Breast epithelium (tissue), 4 donors: ENCODE measurements around the gene MCAM. TPM values are rescaled to one million over a fixed set of nuclear protein-coding genes. Genes with fewer than 3 reads are reported as not detected.

Experiments used
- DNase-seq, 2 donors: peaks; one replicate each; pipeline ENCODE4 v3.0.0-alpha.2; 2019; ENCODE audit warnings: low spot score in 2 of 2
- H3K27ac ChIP-seq, 2 donors: fragments of 200-600 bp; sonication (generic) in 1 of 2; one replicate each; pipeline ENCODE4 v1.5.1; 2016 to 2019; ENCODE audit warnings: mild to moderate bottlenecking in 1 of 2
- H3K27me3 ChIP-seq, 2 donors: fragments of 200-600 bp; sonication (generic) in 1 of 2; one replicate each; pipeline versions ENCODE4 v1.5.1 to v1.6.0; 2017 to 2019; ENCODE audit warnings: control low read depth in 1 of 2, mild to moderate bottlenecking in 1 of 2
- H3K36me3 ChIP-seq: fragments of 200-600 bp; one replicate; pipeline ENCODE4 v1.5.1; 2019
- H3K4me1 ChIP-seq, 2 donors: fragments of 200-600 bp; sonication (generic); one replicate each; pipeline ENCODE4 v1.5.1; 2016 to 2019; ENCODE audit warnings: control low read depth in 1 of 2
- H3K4me3 ChIP-seq, 3 donors: fragments of 200-600 bp; sonication (generic); 1 replicate in 2 of 3; 2 replicates in 1 of 3; pipeline ENCODE4 v1.5.1; 2016 to 2019; ENCODE audit warnings: mild to moderate bottlenecking in 3 of 3, moderate library complexity in 2 of 3
- H3K9me3 ChIP-seq, 2 donors: fragments of 200-600 bp; sonication (generic) in 1 of 2; one replicate each; pipeline ENCODE4 v1.5.1; 2016 to 2019; ENCODE audit warnings: control low read depth in 1 of 2
- CTCF ChIP-seq, 3 donors: fragments of 450-650 bp; IDR thresholded peaks; one replicate each; pipeline ENCODE4 v1.5.1; 2016 to 2017; ENCODE audit warnings: antibody characterized with exemption in 3 of 3, mild to moderate bottlenecking in 3 of 3, moderate library complexity in 3 of 3
- POLR2A ChIP-seq: fragments of 450-650 bp; IDR thresholded peaks from one replicate; pipeline ENCODE4 v1.6.1; 2016; ENCODE audit warnings: antibody characterized with exemption, mild to moderate bottlenecking, moderate library complexity
- POLR2AphosphoS5 ChIP-seq, 3 donors: sonication (generic); formaldehyde crosslinking; IDR thresholded peaks; one replicate each; pipeline ENCODE4 v1.6.1; 2017; ENCODE audit warnings: antibody characterized with exemption in 3 of 3
- intact Hi-C: fragments of 100-400 bp; cut with DNase I; formaldehyde crosslinking; loops from one replicate; pipeline ENCODE4 v1.15.1; 2023; ENCODE audit warnings: low total_unique reads
- total RNA-seq, 3 donors: library from RNA; depleted of rRNA; stranded (reverse); fragments of >200 nt; gene quantifications; one replicate each; pipeline ENCODE4 v1.1.0, GENCODE V29; 2016

The MCAM gene
- total RNA-seq, 3 donors from 2014 or later, result 170 to 1,725 (median 408) TPM

DNA sequence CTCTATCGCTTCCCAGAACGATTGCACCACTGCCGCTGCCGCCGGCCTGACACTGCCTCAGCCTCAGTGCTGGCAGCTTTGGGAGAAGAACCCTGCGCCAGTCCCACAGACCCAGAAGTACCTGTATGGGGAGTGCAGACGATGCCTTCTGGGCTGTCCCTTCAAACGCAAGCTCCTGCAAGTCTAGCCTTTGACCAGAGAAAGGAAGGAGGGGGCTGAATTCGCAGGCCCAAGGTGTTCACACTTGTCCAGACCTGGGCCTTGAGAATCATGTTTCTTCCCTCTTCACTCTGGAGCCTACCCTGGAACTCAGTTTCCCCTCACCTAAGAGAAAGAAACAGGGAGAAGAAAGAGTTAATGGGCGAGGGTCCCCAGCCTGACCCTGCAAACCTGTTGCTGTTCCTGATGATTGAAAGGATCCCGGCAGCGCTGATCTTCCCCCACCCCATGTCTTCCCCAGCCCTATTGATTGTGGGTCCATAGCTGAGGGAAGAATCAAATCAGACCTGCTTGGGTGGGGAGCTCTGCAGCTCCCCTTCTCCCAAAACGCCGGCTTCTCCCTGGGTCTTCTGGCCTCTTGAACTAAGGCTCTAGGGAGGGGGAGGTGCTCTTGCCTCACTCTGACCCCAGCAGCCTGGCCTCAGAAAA lies 786 bp upstream of the MCAM start:
- TF ChIP-seq POLR2AphosphoS5 (IDR thresholded peaks at IDR 0.05) (peak in 2 of 3 donors; percentile 14 to 29), POLR2A (no peak), CTCF (IDR thresholded peaks at IDR 0.05) (no peak)

GRCh38 chr11:119316016-119316728 lies 758 bp downstream of the MCAM start:
- Histone ChIP-seq H3K4me1 (peaks cover 5 to 12% of the 10 kb centered on the region in 2 donors), H3K36me3 (no peaks in the 10 kb centered on the region), H3K4me3 (peak overlapping the region; percentile 50 to 81 (median 61)), H3K9me3 (no peaks in the 10 kb centered on the region), H3K27me3 (peaks cover 0 to 3% of the 10 kb centered on the region in 2 donors), H3K27ac (peak overlapping the region; percentile 90 to 96)
- DNase-seq, result peak in 1 of 2 donors; percentile 61
- intact Hi-C loops, result no loop called here
- TF ChIP-seq CTCF (IDR thresholded peaks at IDR 0.05), result no peak
- TF ChIP-seq POLR2AphosphoS5 (IDR thresholded peaks at IDR 0.05), result peak in 1 of 3 donors; percentile 4
- no peak for TF ChIP-seq POLR2A

More for the DNA sequence above, 786 bp upstream of the MCAM start:
- peaks cover 0 to 3% of the 10 kb centered on the region in 2 donors for H3K27me3 ChIP-seq
- peak overlapping the region; percentile 90 to 96 for H3K27ac ChIP-seq
- no peaks in the 10 kb centered on the region for H3K36me3 ChIP-seq
- intact Hi-C loops, result loop anchor here (1.0 kb wide), 1 partner anchor 21 kb away; no protein-coding TSS in a partner anchor
- H3K4me3 ChIP-seq, result peak overlapping the region; percentile 50 to 81 (median 61)
- peak in 1 of 2 donors; percentile 66 for DNase-seq
- H3K9me3 ChIP-seq, result no peaks in the 10 kb centered on the region
- H3K4me1 ChIP-seq, result peaks cover 5 to 15% of the 10 kb centered on the region in 2 donors

- Histone ChIP-seq H3K4me1 (peaks cover 5 to 12% of the 10 kb centered on the region in 2 donors), H3K36me3 (no peaks in the 10 kb centered on the region), H3K4me3 (peak overlapping the region; percentile 50 to 81 (median 61)), H3K27ac (peak overlapping the region; percentile 90 to 96), H3K27me3 (no peaks in the 10 kb centered on the region), H3K9me3 (no peaks in the 10 kb centered on the region)
- DNase-seq, result peak in 1 of 2 donors; percentile 82
- TF ChIP-seq POLR2A (no peak), CTCF (IDR thresholded peaks at IDR 0.05) (peak; percentile 17 to 67 (median 22)), POLR2AphosphoS5 (IDR thresholded peaks at IDR 0.05) (peak in 2 of 3 donors; percentile 24 to 66)
- intact Hi-C loops, result no loop called here
These were observed 1.6 kb downstream of the MCAM start for GRCh38 chr11:119315131-119316015.

GRCh38 chr11:119314726-119315125 lies 2.2 kb downstream of the MCAM start:
- intact Hi-C loops, result no loop called here
- peak overlapping the region; percentile 90 to 96 for H3K27ac ChIP-seq
- no peak for DNase-seq
- H3K4me3 ChIP-seq, result peak overlapping the region; percentile 50 to 81 (median 61)
- H3K9me3 ChIP-seq, result no peaks in the 10 kb centered on the region
- H3K27me3 ChIP-seq, result no peaks in the 10 kb centered on the region
- H3K36me3 ChIP-seq, result no peaks in the 10 kb centered on the region
- TF ChIP-seq POLR2A, result no peak
- no peak for TF ChIP-seq CTCF (IDR thresholded peaks at IDR 0.05)
- TF ChIP-seq POLR2AphosphoS5 (IDR thresholded peaks at IDR 0.05), result no peak
- peaks cover 5 to 12% of the 10 kb centered on the region in 2 donors for H3K4me1 ChIP-seq
